Measurements from ENCODE around the gene DPPA3.

DNA sequence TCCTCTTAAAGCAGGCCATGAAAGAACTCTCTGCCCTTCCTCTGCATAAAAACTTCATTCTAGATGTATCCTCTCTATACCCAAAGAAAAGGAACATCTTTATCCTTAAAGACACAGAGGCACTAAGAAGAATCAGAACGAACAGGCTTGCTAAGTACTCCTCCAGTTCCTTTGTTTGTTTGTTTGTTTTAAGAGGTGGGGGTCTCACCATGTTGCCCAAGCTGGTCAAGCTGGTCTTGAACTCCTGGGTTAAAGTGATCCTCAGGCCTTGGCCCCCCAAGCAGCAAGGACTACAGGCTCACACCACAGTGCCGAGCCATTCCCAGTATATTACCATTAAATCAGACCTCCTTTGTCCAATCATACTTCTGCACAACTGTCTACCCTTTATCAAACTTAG lies 29.7 kb upstream of the DPPA3 start:
- TF ChIP-seq POLR2A (IDR thresholded peaks at IDR 0.05; ENCODE audit: low read length) (no peak), GATA1 (IDR thresholded peaks at IDR 0.05; ENCODE audit: low read depth, low read length) (no peak)
